Measurements from ENCODE around the gene TMEM151B.
"Not testable (repeated sequence)": the region's sequence is repeated elsewhere in the genome, so short reads cannot be mapped to it uniquely, and the experiment has no call there.

Gene TMEM151B

GRCh38 chr6:44339763-44340625, 69.7 kb downstream of the TMEM151B start:
- DNase-seq = no peak

DNA sequence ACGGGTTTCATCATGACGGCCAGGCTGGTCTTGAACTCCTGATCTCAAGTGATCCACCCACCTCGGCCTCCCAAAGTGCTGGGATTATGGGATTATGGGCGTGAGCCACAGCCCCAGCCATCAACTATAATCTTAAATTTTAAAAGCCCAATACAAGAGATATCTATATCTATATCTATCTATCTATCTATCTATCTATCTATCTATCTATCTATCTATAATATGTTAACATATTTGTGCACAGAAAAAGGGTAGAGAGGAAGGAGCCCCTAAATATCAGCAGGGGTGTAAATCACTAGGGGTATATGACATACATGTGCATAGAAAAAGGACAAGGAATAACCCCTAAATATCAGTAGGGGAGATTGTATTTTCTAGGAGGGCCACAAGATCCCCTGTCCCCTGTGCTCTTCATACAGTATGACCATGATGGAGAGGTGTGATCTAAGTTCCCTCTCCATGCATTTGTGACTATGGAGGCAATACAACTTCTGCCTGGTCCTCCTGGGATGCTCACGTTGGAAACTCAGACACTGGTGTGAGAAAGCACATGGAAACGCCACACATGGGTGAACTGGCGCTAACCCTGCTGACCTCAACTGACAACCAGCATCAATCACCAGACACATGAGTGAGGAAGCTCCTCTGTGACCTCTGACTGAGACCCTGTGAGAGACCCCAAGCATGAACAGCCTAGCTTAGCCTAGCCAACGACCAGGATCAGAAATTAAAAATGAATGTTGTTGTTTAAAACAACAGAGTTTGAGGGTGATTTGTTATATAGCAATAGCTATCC, 71.0 kb downstream of the TMEM151B start:
- DNase-seq = no peak

GRCh38 chr6:44342052-44342451, 71.8 kb downstream of the TMEM151B start:
- DNase-seq = no peak

DNA sequence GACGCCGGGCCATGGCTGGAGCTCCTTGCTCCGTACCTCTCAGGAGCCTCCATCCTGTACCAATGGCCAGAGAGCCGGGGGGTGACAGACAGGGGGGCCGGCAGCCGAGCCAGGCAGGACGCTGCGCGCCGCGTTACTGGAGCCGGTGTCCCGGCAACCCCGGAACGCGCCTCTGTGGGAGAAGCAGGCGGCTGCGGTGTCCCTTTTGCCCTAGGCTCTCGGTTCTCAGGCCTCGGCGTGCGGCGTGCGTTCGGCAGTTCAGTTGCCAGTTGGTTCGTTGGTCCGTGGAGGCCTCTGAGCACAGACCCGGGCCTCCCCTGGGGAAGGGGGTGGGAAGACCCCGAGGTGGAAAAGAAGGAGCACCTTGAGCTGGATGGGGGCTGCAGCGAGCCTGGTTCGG, 72.2 kb downstream of the TMEM151B start, which contains the start of gene SPATS1:
SPATS1 (plus strand) TSS at position 162 of the 400 bp plus-strand sequence. CDS start 446 bp downstream, outside the sequence.
- no peak for DNase-seq

DNA sequence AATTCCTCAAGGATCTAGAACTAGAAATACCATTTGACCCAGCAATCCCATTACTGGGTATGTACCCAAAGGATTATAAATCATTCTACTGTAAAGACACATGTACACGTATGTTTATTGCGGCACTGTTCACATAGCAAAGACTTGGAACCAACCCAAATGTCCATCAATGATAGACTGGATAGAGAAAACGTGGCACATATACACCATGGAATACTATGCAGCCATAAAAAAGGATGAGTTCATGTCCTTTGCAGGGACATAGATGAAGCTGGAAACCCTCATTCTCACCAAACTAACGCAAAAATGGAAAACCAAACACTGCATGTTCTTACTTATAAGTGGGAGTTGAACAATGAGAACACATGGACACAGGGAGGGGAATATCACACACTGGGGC, 76.6 kb downstream of the TMEM151B start:
- not testable (repeated sequence) for DNase-seq

GRCh38 chr6:44349904-44350649, 79.8 kb downstream of the TMEM151B start:
- no peak for DNase-seq

DNA sequence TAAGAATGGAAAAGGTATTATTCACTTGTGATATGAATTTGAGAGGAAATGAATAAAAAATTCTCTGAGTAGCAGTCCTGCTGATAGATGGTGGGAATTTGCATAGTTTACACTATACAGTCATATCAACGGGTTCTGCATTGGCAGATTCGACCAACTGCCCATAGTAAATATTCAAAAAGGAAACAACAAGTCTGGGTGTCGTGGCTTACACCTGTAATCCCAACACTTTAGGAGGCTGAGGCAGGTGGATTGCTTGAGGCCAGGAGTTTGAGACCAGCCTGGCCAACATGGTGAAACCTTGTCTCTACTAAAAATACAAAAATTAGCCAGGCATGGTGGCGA, 80.4 kb downstream of the TMEM151B start:
- not testable (repeated sequence) for DNase-seq

DNA sequence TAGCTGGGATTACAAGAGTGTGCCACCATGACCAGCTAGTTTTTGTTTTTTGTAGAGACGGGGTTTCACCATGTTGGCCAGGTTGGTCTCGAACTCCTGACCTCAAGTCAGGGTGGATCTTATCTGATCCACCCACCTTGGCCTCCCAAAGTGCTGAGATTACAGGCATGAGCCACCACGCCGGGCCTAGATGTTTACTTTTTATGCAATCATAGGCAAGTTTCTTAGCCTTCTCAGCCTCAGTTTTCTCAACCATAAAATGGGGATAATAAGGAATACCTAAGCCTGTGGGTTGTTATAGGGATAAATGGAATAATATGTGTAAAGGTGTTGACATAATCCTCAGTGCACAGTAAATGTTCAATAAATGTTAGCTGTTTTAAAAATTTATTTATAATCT, 82.0 kb downstream of the TMEM151B start:
- DNase-seq = no peak

DNA sequence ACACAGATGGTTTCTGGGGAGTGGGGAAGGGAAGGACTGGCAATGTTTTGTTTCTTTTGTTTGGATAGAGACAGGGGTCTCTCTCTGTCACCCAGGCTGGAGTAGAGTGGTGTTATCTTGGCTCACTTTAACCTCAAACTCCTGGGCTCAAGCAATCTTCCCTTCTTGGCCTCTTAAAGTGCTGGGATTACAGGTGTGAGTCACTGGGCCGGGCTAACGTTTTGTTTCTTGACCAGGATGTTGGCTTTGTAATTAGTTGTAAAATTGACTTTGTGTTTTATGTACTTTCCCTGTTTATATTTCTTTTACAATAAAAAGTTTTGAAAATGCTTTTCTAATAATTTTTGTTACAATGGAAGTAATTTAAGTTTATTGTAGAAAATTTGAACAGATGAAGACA, 83.1 kb downstream of the TMEM151B start:
- no peak for DNase-seq

DNA sequence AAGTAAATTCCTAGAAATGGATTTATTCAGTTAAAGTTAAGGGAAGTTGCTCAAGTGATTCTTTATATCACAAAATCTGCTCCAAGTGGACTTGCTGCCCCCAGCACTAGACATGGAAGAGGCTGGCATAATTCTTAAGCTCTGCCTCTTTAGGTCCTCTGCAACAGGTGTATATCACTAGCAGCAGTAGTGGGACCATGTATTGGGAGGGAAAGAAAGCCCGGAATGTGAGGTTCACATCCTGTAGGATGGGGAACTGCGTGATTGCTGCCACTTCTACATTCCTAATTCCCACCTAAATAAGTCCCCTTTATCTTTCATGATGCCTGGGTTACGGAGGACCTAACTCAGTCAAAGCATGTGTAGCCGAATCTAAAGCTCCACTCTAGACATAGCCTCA, 85.4 kb downstream of the TMEM151B start:
- no peak for DNase-seq

GRCh38 chr6:44356487-44356886, 86.2 kb downstream of the TMEM151B start:
- no peak for DNase-seq
